Aorta (tissue), 5 donors: ENCODE data around the gene HRAS. TPM values are rescaled to one million over a fixed set of nuclear protein-coding genes. Genes with fewer than 3 reads are reported as not detected.

Experiments used
- ATAC-seq: fragments of 200-7000 bp; cut with Tn5 transposase; one replicate; pipeline ENCODE4 v1.9.1; 2022; ENCODE audit warnings: moderate library complexity; ENCODE audit not compliant: low FRiP score
- DNase-seq, 2 donors: peaks; one replicate each; pipeline ENCODE4 v3.0.0-alpha.2; 2020
- H3K27ac ChIP-seq, 2 donors: one replicate each; pipeline ENCODE4 v1.5.1; 2013; ENCODE audit warnings: low read length in 2 of 2, mild to moderate bottlenecking in 2 of 2, moderate library complexity in 2 of 2, control low read depth in 1 of 2, inconsistent platforms in 1 of 2, low read depth in 1 of 2
- H3K27me3 ChIP-seq, 2 donors: one replicate each; pipeline ENCODE4 v1.6.1; 2013; ENCODE audit warnings: control low read depth in 1 of 2, low read length in 1 of 2, mild to moderate bottlenecking in 1 of 2, moderate library complexity in 1 of 2; ENCODE audit not compliant: insufficient read depth in 2 of 2, control insufficient read depth in 1 of 2
- H3K36me3 ChIP-seq, 2 donors: one replicate each; pipeline ENCODE4 v1.6.1; 2013; ENCODE audit warnings: control low read depth in 1 of 2, low read length in 1 of 2, mild to moderate bottlenecking in 1 of 2; ENCODE audit not compliant: insufficient read depth in 2 of 2, control insufficient read depth in 1 of 2
- H3K4me1 ChIP-seq, 2 donors: one replicate each; pipeline ENCODE4 v1.6.1; 2013; ENCODE audit warnings: low read length in 2 of 2, control low read depth in 1 of 2, mild to moderate bottlenecking in 1 of 2, moderate library complexity in 1 of 2; ENCODE audit not compliant: insufficient read depth in 2 of 2, control insufficient read depth in 1 of 2
- H3K4me3 ChIP-seq, 2 donors: one replicate each; pipeline ENCODE4 v1.5.1; 2013; ENCODE audit warnings: low read length in 2 of 2, control low read depth in 1 of 2, mild to moderate bottlenecking in 1 of 2
- H3K9me3 ChIP-seq: one replicate; pipeline ENCODE4 v1.6.1; 2013; ENCODE audit warnings: mild to moderate bottlenecking, low read length; ENCODE audit not compliant: control insufficient read depth
- WGBS, 2 donors: extraction: QIAGEN DNeasy Blood & Tissue Kit; methylation state at CpG; one replicate each; pipeline ENCODE4 v1.1.7; 2013; 5-methylcytosine and 5-hydroxymethylcytosine counted together
- intact Hi-C, 2 donors: fragments of 100-400 bp; cut with DNase I; formaldehyde crosslinking; loops; one replicate each; pipeline versions ENCODE4 v1.14.2 to v1.15.0; 2022
- polyA plus RNA-seq, 2 donors: library from polyadenylated mRNA; stranded (reverse); fragments of 200-250 nt; gene quantifications; one replicate each; pipeline ENCODE4 v1.2.3, GENCODE V29; 2013
- total RNA-seq, 2 donors: library from RNA; stranded (reverse); fragmentation: NEBNext Ultra II Directional; extraction: Animal tissue kit (Norgen Biotek cat#: 25700); gene quantifications; one replicate each; pipeline ENCODE4 v1.2.1, GENCODE V29; 2021
- donor health status: healthy with polysubstance abuse.
- donor health status: Bipolar disorder and iron deficiency.
- donor health status: DM: no; HTN: no; CAD: no.
- donor health status: DM: no; HTN: no; CAD: no.
- donor health status: DM: yes; HTN: yes; CAD: no.

The HRAS gene
- total and polyA plus RNA-seq, 4 donors: 35.9 to 142 (median 60.4) TPM

- intact Hi-C loops: no loop called here
- H3K27ac ChIP-seq: no peak overlapping the region
- no peaks in the 10 kb centered on the region for H3K9me3 ChIP-seq
- no peaks in the 10 kb centered on the region for H3K36me3 ChIP-seq
- H3K4me3 ChIP-seq: no peak overlapping the region
- ATAC-seq (no peak), DNase-seq (no peak)
- H3K4me1 ChIP-seq: no peaks in the 10 kb centered on the region
- no peaks in the 10 kb centered on the region for H3K27me3 ChIP-seq
- 94 to 95% methylated on average over 29 of the region's 29 CpGs for WGBS, 2 donors
These were observed 22.4 kb downstream of the HRAS start for GRCh38 chr11:512761-513595.

- Histone ChIP-seq H3K4me3 (no peak overlapping the region), H3K27me3 (no peaks in the 10 kb centered on the region), H3K4me1 (no peaks in the 10 kb centered on the region), H3K36me3 (no peaks in the 10 kb centered on the region), H3K9me3 (no peaks in the 10 kb centered on the region), H3K27ac (no peak overlapping the region)
- no peak for DNase-seq
- no peak for ATAC-seq
- intact Hi-C loops: loop anchor here (5.0 to 10.0 kb wide), 2 partner anchors 54 to 302 kb away; partner anchors contain the start of genes BET1L (in 1 of the 2), PTDSS2 (in 1 of the 2) and RIC8A (in 1 of the 2)
- 74 to 79% methylated on average over 5 of the region's 5 CpGs for WGBS, 2 donors
These were observed 26.4 kb downstream of the HRAS start for GRCh38 chr11:508956-509355.

- H3K27me3 ChIP-seq: no peaks in the 10 kb centered on the region
- no peaks in the 10 kb centered on the region for H3K4me1 ChIP-seq
- H3K36me3 ChIP-seq: no peaks in the 10 kb centered on the region
- peak overlapping the region in 1 of 2 donors; percentile 47 for H3K27ac ChIP-seq
- H3K9me3 ChIP-seq: no peaks in the 10 kb centered on the region
- DNase-seq (no peak), ATAC-seq (no peak)
- intact Hi-C loops: loop anchor here (5.0 to 10.0 kb wide), 2 partner anchors 53 to 301 kb away; partner anchors contain the start of genes BET1L (in 1 of the 2), PTDSS2 (in 1 of the 2) and RIC8A (in 1 of the 2)
- H3K4me3 ChIP-seq: peak overlapping the region; percentile 45 to 74
- 33 to 38% methylated on average over 37 to 45 of the region's 45 CpGs for WGBS, 2 donors
These were observed 27.5 kb downstream of the HRAS start for GRCh38 chr11:507727-508515.

- intact Hi-C loops: loop anchor here (1.0 to 10.0 kb wide), 3 partner anchors 52 to 300 kb away; partner anchors contain the start of genes BET1L (in 1 of the 2), PTDSS2 (in 1 of the 2) and RIC8A (in 1 of the 2)
- peak; percentile 99 to 100 for DNase-seq
- H3K27ac ChIP-seq: peak within 1 kb of the TSS; percentile 63 to 100
- WGBS, 2 donors: 0 to 1% methylated on average over 40 to 93 of the region's 93 CpGs
- ATAC-seq: peak; percentile 94
- no peaks in the 10 kb centered on the region for H3K27me3 ChIP-seq
- no peaks in the 10 kb centered on the region for H3K9me3 ChIP-seq
- H3K36me3 ChIP-seq: no peaks in the 10 kb centered on the region
- H3K4me3 ChIP-seq: peak within 1 kb of the TSS; percentile 45 to 90
- no peaks in the 10 kb centered on the region for H3K4me1 ChIP-seq
These were observed 28.2 kb downstream of the HRAS start, which contains the start of gene RNH1 for GRCh38 chr11:506995-507726. TSS of gene RNH1 (minus strand) at chr11:507242. CDS start at chr11:502162, 5,080 bp downstream.

- DNase-seq (peak; percentile 99 to 100), ATAC-seq (peak; percentile 94)
- no peaks in the 10 kb centered on the region for H3K4me1 ChIP-seq
- intact Hi-C loops: loop anchor here (1.0 to 10.0 kb wide), 3 partner anchors 52 to 299 kb away; partner anchors contain the start of genes BET1L (in 1 of the 2), PTDSS2 (in 1 of the 2) and RIC8A (in 1 of the 2)
- H3K9me3 ChIP-seq: no peaks in the 10 kb centered on the region
- WGBS, 2 donors: 0 to 1% methylated on average over 65 to 71 of the region's 71 CpGs
- H3K36me3 ChIP-seq: no peaks in the 10 kb centered on the region
- no peaks in the 10 kb centered on the region for H3K27me3 ChIP-seq
- H3K4me3 ChIP-seq: peak overlapping the region; percentile 40 to 90
- peak overlapping the region; percentile 63 to 100 for H3K27ac ChIP-seq
These were observed 29.0 kb downstream of the HRAS start for GRCh38 chr11:506238-506994.

- H3K27me3 ChIP-seq: no peaks in the 10 kb centered on the region
- no peaks in the 10 kb centered on the region for H3K9me3 ChIP-seq
- H3K4me3 ChIP-seq: no peak overlapping the region
- intact Hi-C loops: loop anchor here (5.0 to 10.0 kb wide), 2 partner anchors 50 to 298 kb away; partner anchors contain the start of genes BET1L (in 1 of the 2), PTDSS2 (in 1 of the 2) and RIC8A (in 1 of the 2)
- no peak overlapping the region for H3K27ac ChIP-seq
- ATAC-seq (no peak), DNase-seq (no peak)
- no peaks in the 10 kb centered on the region for H3K4me1 ChIP-seq
- peaks cover 0 to 2% of the 10 kb centered on the region in 2 donors for H3K36me3 ChIP-seq
- WGBS, 2 donors: 45 to 51% methylated on average over 7 of the region's 7 CpGs
These were observed 30.4 kb downstream of the HRAS start for GRCh38 chr11:504994-505344.

- 1 to 3% methylated on average over 67 to 72 of the region's 72 CpGs for WGBS, 2 donors
- intact Hi-C loops: loop anchor here in 1 of 2 donors (10.0 kb wide), 1 partner anchor 50 kb away; the partner anchor contains the start of gene PTDSS2
These were observed 31.1 kb downstream of the HRAS start for GRCh38 chr11:504053-504993.

More at GRCh38 chr11:504053-504993, 31.1 kb downstream of the HRAS start:
- DNase-seq: peak in 1 of 2 donors; percentile 71
- no peaks in the 10 kb centered on the region for H3K9me3 ChIP-seq
- H3K36me3 ChIP-seq: peaks cover 0 to 6% of the 10 kb centered on the region in 2 donors
- peak overlapping the region; percentile 11 to 30 for H3K4me3 ChIP-seq
- H3K4me1 ChIP-seq: no peaks in the 10 kb centered on the region
- no peak for ATAC-seq
- peak overlapping the region in 1 of 2 donors; percentile 50 for H3K27ac ChIP-seq
- no peaks in the 10 kb centered on the region for H3K27me3 ChIP-seq
